ENCODE data around the gene EPHA1. TPM values are rescaled to one million over a fixed set of nuclear protein-coding genes. Genes with fewer than 3 reads are reported as not detected.

The EPHA1 gene
- total RNA-seq, 3 donors from 2014 or later, result 9.1 to 19.6 (median 18.9) TPM

- intact Hi-C loops (cut with DNase I, micrococcal nuclease), result no loop called here
- H3K36me3 ChIP-seq (ENCODE audit: low read depth), result no peaks in the 10 kb centered on the region
- TF ChIP-seq, protein P1, sequence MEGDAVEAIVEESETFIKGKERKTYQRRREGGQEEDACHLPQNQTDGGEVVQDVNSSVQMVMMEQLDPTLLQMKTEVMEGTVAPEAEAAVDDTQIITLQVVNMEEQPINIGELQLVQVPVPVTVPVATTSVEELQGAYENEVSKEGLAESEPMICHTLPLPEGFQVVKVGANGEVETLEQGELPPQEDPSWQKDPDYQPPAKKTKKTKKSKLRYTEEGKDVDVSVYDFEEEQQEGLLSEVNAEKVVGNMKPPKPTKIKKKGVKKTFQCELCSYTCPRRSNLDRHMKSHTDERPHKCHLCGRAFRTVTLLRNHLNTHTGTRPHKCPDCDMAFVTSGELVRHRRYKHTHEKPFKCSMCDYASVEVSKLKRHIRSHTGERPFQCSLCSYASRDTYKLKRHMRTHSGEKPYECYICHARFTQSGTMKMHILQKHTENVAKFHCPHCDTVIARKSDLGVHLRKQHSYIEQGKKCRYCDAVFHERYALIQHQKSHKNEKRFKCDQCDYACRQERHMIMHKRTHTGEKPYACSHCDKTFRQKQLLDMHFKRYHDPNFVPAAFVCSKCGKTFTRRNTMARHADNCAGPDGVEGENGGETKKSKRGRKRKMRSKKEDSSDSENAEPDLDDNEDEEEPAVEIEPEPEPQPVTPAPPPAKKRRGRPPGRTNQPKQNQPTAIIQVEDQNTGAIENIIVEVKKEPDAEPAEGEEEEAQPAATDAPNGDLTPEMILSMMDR (IDR thresholded peaks at IDR 0.05), result no peak
- H3K4me3 ChIP-seq, result no peak overlapping the region
- DNase-seq, result no peak
- no peaks in the 10 kb centered on the region for H3K4me1 ChIP-seq (ENCODE audit: low read depth)
- no peaks in the 10 kb centered on the region for H3K9me3 ChIP-seq
- ATAC-seq, result no peak
Observed at GRCh38 chr7:143341842-143342241, 66.8 kb downstream of the EPHA1 start.

Small RNA genes within 50 kb of the gene (microRNA-seq; reads per million reads assigned to microRNA genes)
- gene MIR6892, result 0.93 reads per million

Other genes starting within 250 kb of the EPHA1 start
- not detected for gene TAS2R39, start 225.4 kb downstream of the EPHA1 start, total RNA-seq
- gene TAS2R40, start 186.8 kb downstream of the EPHA1 start, total RNA-seq, result not detected
- 100 to 1,000 TPM; 193 to 363 (median 355) TPM for gene GSTK1, start 145.4 kb downstream of the EPHA1 start, total RNA-seq
- gene TMEM139, start 123.9 kb downstream of the EPHA1 start, total RNA-seq, result 10 to 100 TPM; 16.2 to 49.4 (median 46.6) TPM
- gene CASP2, start 120.5 kb downstream of the EPHA1 start, total RNA-seq, result 10 to 100 TPM; 26.1 to 39.5 (median 33.4) TPM
- not detected for gene CLCN1, start 92.7 kb downstream of the EPHA1 start, total RNA-seq
- 1 to 10 TPM in 2 of 3 donors, under 1 TPM in 1; 0.43 to 6.2 (median 1.6) TPM for gene FAM131B, start 46.1 kb downstream of the EPHA1 start, total RNA-seq
- 100 to 1,000 TPM in 2 of 3 donors, 10 to 100 TPM in 1; 49.0 to 203 (median 109) TPM for gene ZYX, start 27.5 kb downstream of the EPHA1 start, total RNA-seq
- gene TAS2R60, start 34.6 kb upstream of the EPHA1 start, total RNA-seq, result under 1 TPM in 1 of 3 donors, not detected in 2; 0.32 TPM
- under 1 TPM in 1 of 3 donors, not detected in 2; 0.34 TPM for gene TAS2R41, start 69.0 kb upstream of the EPHA1 start, total RNA-seq
- gene CTAGE15, start 162.9 kb upstream of the EPHA1 start, total RNA-seq, result 1 to 10 TPM in 1 of 3 donors, under 1 TPM in 1, not detected in 1; 0.76 to 1.2 TPM
- 1 to 10 TPM; 1.3 to 4.1 (median 1.6) TPM for gene TCAF2, start 212.1 kb upstream of the EPHA1 start, total RNA-seq